GM06990 (cell line): Measurements from ENCODE around the gene RNF215.

Experiments used
- DNase-seq: peaks from one replicate; pipeline ENCODE4 v3.0.0-alpha.2; 2011; ENCODE audit not compliant: insufficient read length; ENCODE audit errors: extremely low read depth
- H3K27me3 ChIP-seq: replicated peaks from 2 replicates; pipeline ENCODE4 v1.6.0; 2011; ENCODE audit warnings: low read length; ENCODE audit not compliant: control insufficient read depth, insufficient read depth
- H3K36me3 ChIP-seq: 2 replicates; pipeline ENCODE4 v1.5.1; 2011; ENCODE audit warnings: low read length; ENCODE audit not compliant: control insufficient read depth, insufficient read depth
- H3K4me3 ChIP-seq: replicated peaks from 2 replicates; pipeline ENCODE4 v1.5.1; 2011; ENCODE audit warnings: low read depth, mild to moderate bottlenecking, control low read depth, low read length
- CTCF ChIP-seq: IDR thresholded peaks from 2 replicates; pipeline ENCODE4 v1.5.1; 2011; ENCODE audit warnings: low read length, control low read depth, mild to moderate bottlenecking, inconsistent platforms; ENCODE audit not compliant: insufficient read depth, poor library complexity, severe bottlenecking

The RNF215 gene

GRCh38 chr22:30386960-30387827, at the start of gene RNF215:
RNF215 (minus strand) TSS chr22:30387411; CDS start chr22:30387313, 98 bp downstream.
- TF ChIP-seq CTCF, result peak; percentile 72
- DNase-seq, result peak; percentile 84

GRCh38 chr22:30436196-30436595, 49.0 kb upstream of the RNF215 start:
- Histone ChIP-seq H3K27me3 (no peaks in the 10 kb centered on the region), H3K4me3 (peak overlapping the region; percentile 0), H3K36me3 (no peaks in the 10 kb centered on the region)
- no peak for DNase-seq
- TF ChIP-seq CTCF, result no peak

More at GRCh38 chr22:30386960-30387827, at the start of gene RNF215:
- Histone ChIP-seq H3K36me3 (no peaks in the 10 kb centered on the region), H3K27me3 (no peaks in the 10 kb centered on the region), H3K4me3 (peak within 1 kb of the TSS; percentile 69)

- no peaks in the 10 kb centered on the region for H3K27me3 ChIP-seq
Measured at GRCh38 chr22:30435674-30436126, 48.5 kb upstream of the RNF215 start.

GRCh38 chr22:30434843-30435242, 47.6 kb upstream of the RNF215 start:
- DNase-seq, result no peak
- Histone ChIP-seq H3K27me3 (no peaks in the 10 kb centered on the region), H3K36me3 (no peaks in the 10 kb centered on the region), H3K4me3 (peak overlapping the region; percentile 27; the same call in 1 of the 2 replicates)
- TF ChIP-seq CTCF, result no peak

More at GRCh38 chr22:30435674-30436126, 48.5 kb upstream of the RNF215 start:
- Histone ChIP-seq H3K36me3 (no peaks in the 10 kb centered on the region), H3K4me3 (peak overlapping the region; percentile 27)
- no peak for TF ChIP-seq CTCF
- peak; percentile 35 for DNase-seq

- DNase-seq, result no peak
- Histone ChIP-seq H3K36me3 (peaks cover 4% of the 10 kb centered on the region; the same call in 1 of the 2 replicates), H3K4me3 (no peak overlapping the region), H3K27me3 (no peaks in the 10 kb centered on the region)
- no peak for TF ChIP-seq CTCF
Measured at GRCh38 chr22:30433773-30434172, 46.6 kb upstream of the RNF215 start.
